NCI-H69 (cell line): ENCODE measurements around the gene MCTP1.
A peak's percentile ranks its signal among the peaks of the same experiment; 100 is the strongest.
"Not testable (repeated sequence)": the region's sequence is repeated elsewhere in the genome, so short reads cannot be mapped to it uniquely, and the experiment has no call there.

ENCODE experiments used
- DNase-seq: peaks from one replicate; lab custom pipeline; 2025; lab: John Stamatoyannopoulos, UW

Gene MCTP1

DNA sequence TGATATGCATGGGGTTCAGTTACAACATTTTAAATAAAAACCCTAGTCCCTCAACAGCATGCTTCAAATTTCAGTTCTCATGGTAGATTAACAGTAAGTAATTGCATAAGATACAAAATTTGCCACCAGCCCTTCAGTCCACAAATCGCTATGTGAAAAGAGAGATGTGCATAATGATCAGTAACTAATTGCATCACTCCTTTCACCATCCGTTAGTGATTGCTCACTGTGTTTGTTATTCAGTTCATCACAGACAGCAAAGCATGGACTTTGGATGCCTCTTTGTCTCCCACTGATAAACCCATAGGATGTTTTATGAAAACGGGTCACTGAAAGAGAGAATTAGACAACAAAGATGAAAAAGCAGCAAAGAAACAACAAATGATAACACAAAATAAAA, 103.2 kb downstream of the MCTP1 start:
- no peak for DNase-seq

DNA sequence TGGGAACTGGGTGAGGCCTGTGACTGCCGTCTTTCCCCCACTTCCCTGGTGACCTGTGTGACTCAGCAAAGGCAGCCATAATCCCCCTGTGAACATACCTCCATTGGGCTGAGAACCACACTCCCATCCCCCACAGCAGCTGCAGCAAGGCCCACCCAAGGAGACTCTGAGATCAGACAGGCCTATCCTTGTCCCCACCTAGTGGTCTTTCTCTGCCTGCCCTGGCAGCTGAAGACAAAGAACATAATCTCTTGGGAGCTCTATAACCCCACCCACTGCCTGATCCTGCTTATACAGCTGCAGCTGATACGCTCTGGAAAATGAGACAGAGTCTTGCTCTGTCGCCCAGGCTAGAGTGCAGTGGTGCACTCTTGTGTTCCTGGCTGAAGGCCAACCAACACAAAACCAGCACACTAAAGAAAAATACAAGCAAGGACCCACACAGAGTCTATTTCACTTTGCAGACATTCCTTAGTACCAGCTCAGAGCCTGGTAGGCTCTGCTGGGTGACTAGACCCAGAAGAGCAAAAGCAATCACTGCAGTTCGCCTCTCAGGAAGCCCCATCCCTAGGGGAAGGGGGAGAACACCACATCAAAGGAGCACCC, 106.7 kb downstream of the MCTP1 start:
- DNase-seq: peak; percentile 93

DNA sequence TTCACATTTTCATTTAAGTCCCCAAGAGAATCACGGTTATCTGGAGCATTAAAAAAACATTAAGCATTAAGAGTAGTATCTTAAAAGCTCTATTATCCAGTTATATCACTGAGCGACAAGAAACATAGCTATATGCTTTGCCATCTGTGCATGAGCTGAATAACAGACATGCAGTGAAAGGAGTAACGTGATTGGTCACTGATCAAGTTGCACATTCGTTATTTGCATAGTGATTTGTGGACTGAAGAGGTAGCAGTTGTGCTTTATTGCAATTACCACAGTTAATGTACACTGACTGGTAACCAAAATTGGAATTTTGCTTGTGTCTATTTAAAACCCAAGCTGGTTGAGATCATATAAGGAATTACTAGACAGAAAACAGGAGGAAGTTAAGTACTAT, 107.4 kb downstream of the MCTP1 start:
- peak; percentile 69 for DNase-seq

DNA sequence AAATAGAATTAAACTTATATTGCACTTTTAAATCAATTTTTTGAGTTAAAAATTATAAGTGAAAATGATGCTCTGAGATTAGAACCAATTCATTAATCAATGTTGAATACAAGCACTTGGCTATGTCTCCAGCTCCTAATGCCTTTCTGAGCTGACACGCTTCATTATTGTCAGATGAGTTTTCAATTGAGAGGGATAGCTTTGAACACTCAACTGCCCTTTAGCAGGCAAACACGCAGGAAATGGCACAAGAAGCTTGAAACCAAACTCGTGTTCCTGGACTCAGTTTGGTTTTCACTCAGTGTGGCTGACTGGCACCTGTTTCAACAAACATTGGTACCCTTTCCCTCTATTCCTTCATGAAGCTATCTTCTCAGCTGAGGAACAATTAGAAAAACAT, 109.8 kb downstream of the MCTP1 start:
- peak; percentile 26 for DNase-seq

DNA sequence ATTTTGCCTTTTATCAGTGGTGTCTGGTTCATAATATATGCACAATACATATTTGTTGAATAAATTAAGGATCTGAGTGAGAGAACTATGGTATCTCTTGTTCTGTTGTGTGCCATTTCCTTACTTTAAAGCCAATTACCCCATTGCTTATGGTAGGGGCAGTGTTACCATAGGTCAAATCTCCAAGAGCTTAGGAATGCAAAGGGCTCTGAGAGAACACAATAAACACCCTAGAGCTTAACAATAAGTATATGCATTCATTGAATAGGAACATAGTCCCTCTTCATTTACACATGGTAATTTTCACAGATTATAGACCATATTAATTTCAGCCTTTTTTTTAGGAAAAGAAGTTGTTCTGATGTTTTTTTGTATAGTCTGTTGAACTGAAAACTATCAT, 112.2 kb downstream of the MCTP1 start:
- no peak for DNase-seq

DNA sequence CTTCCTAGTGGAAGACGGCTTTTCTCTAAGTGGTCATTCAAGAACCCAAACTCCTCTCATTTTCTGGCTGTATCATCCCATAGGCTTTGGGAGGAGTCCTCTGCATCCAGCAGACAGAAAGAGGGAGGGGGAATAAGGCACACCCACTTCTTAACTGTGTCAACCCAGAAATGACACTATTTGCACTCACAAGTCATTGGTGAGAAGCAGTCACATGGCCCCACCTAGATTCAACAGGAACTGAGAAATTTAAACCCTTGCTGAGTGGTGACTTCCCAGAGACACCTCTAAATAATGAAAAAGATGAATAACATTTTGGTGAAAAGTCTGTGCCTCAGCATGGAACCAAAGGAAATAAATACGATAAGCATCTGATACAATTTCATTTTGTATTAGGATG, 120.0 kb downstream of the MCTP1 start:
- peak; percentile 38 for DNase-seq

DNA sequence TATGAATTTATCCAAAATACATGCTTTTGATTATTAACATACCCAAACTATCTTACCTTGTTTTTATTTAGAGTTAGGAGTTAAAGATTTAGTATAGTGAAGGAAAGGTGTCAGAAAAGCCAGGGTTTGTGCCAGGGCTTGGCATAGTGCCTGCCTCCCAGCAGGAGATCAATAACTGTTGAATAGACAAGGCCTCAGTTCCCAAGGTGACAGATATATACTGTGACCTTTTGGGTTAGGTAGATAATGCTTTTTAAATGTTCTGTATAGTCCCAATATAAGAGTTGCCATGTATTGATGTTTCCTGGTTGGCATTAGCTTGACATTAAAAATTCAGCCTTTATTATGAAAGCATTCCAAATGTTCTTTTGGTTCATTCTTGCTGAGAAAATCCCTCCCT, 121.8 kb downstream of the MCTP1 start:
- peak; percentile 94 for DNase-seq

DNA sequence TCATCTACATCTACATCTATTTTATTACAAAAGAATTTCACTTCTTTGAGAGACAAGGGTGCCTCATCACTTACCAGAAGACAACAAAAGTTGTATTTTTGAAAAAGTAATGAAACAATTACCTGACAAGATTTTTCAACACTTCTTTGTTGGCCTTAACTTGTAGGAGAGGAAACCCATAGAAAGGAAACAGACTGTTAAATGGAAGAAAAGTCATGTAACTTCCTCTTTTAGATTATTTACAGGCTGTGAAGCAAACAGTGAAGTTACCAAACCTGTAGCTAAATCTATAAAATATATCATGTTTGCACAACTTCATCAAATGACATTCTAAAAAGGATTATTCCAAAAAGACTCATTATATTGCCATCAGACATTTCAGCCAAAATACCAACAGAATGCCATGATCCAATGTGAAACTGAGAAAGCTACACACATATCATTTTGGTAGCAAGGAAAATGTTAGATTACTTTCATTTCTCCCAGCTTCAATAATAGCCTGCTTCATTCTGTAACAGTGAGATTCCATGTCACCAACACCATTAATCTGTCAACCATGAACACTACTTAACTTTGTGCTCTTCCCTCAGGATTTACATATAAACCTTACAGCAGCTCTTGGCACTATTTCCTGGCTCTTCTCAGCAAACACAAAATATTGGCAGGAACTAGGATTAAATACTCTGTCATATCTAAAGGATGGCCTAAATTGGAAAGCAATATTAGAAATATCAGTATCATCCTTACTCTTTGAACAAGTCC, 122.5 kb downstream of the MCTP1 start:
- DNase-seq: peak; percentile 75

DNA sequence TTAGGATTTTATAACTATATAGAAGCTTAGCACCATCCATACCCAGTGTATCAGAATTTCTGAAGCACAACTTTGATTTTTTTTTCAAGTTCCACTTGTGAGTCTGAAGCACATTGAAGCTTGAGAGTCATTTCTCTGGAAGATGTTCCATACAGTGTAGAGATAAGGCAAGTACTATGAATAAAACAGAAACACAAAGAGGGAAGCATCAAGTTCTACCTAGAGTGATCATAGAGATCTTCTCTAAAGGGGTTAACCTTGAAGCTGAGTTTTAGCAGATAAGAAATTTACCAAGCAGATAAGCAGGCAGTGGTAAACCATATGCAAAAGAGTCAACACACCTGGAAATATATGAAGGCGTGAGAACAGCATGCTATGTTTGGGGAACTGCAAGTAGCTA, 125.3 kb downstream of the MCTP1 start:
- no peak for DNase-seq

DNA sequence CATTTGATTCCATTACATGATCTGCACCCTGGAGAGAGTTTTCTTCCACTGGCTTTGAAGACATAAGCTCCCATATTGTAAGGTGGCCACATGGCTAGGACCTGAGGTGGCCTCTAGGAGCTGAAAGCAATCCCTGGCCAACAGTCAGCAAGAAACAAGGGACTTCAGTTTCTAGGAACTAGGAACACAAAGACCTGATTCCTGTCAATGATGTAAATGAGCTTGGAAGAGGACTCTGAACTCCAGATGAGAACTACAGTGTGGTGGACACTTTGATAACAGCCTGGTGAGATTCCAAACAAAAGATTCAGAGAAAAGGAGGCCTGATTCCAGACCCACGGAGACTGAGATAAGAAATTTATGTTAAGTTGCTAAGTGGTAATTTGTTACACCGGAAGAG, 129.0 kb downstream of the MCTP1 start:
- DNase-seq: no peak

DNA sequence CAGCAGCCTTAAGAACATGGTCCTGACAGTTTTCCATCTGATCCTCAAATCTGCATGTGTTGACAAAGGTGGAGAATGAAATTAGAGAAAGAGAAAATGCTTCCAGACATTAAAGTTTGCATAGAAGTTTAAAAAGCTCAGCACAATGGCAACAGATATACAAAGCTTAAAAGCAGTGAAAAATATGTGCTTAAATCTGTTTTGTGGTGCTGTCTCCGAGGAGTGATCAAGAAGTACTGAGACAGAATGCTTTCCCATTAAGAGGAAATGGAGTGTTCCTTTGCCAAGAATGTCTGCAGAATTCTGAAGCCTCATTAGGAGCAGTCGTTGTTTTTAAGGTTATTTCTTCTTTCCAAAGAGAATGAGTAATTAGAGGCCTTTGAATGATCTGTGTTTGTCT, 131.4 kb downstream of the MCTP1 start:
- no peak for DNase-seq

DNA sequence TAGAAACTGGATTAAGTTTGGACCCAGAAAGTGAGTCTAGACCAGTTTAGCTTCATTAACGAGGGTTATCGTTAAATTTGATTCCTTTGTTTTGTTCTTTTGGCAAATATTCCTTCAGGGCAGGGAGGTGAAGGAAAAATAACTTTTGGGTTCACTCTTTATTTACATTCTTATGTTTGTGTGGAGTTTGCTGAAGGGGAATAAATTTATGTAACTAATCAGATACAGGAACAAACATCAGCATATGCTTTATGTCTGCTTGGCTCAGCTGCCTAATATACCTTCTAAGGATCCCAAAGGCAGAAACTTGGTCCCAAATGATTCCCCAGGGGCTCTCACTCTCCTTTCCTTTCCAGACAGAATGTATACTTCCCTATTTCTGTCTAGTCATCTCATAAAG, 132.4 kb downstream of the MCTP1 start:
- peak; percentile 15 for DNase-seq

DNA sequence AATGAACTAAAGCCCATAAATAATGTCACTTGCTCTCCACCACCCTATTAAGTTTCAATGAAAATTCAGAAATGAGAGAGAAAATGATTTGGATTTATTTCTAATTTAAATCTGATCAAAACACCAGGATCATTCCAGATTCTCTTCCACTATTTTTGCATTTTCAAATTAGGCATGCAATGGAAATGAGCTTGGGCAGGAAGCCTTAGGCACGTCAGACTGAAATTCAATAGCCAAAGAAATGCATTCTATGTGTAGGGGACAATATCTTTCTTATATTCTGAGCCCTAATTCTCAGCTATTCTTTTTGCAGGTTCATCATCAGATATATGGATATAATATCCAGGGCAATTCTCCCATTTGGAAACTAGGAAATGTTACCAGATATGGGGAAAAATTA, 132.8 kb downstream of the MCTP1 start:
- no peak for DNase-seq

DNA sequence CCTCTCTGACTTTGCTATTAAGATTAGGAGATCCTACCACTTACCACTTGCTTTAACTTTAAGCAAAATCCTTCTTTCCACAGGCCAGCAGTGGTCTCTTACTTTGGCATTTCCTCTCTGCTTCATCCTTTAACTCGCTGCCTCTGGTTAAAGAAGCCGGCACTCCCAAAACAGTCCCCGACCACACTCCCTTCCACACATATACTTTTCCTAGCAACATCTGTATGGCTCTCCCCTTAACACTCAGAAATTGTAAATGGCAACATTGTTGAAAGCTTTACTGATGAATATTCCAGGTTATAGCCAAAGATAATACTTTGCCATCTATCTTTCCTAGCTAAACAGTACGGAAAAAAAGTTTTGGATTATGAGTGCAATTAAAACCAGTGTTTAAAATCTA, 133.2 kb downstream of the MCTP1 start:
- no peak for DNase-seq

DNA sequence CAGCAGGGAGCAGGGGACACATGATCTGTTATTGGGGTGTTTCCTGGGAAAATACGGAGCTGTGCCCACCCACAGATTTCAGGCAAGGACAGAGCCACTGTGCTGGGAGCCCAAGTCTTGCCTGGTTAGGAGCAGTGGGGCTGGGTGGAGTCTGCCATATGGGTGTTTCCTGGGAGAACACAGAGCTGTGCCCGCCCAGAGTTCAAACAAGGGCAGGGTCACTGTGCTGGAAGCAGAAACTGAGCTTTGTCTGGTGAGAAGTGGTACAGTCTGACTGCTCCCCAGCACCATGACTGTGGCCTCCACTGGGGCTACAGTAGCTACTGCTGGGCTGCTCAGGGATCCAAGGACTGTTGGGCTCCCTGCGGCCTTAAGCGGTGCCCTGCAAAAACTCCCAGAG, 135.5 kb downstream of the MCTP1 start:
- DNase-seq: no peak

DNA sequence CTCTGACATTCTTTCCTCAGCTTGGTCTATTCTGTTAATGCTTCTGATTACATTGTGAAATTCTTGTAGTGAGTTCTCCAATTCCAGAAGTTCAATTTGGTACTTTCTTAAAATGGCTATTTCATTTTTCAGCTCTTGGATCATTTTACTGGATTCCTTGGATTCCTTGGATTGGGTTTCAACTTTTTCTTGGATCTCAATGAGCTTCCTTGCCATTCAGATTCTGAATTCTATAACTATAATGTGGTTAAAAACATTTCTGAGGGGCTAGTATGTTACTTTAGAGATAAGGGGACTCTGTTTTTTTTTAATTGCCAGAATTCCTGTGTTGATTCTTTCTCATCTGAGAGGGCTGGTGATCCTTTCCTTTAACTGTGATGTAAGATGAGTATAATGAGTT, 136.4 kb downstream of the MCTP1 start:
- no peak for DNase-seq

DNA sequence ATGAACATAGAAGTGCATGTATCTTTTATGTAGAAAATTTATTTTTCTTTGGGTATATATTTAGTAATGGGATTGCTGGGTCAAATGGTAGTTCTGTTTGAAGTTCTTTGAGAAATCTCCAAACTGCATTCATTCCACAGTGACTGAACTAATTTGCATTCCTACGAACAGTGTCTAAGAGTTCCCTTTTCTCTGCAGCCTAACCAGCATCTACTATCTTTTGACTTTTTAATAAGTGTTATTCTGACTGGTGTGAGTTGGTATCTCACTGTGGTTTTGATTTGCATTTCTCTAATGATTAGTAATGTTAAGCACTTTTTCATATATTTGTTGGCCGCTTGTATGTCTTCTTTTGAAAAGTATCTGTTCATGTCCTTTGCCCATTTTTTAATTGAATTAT, 141.0 kb downstream of the MCTP1 start:
- not testable (repeated sequence) for DNase-seq

DNA sequence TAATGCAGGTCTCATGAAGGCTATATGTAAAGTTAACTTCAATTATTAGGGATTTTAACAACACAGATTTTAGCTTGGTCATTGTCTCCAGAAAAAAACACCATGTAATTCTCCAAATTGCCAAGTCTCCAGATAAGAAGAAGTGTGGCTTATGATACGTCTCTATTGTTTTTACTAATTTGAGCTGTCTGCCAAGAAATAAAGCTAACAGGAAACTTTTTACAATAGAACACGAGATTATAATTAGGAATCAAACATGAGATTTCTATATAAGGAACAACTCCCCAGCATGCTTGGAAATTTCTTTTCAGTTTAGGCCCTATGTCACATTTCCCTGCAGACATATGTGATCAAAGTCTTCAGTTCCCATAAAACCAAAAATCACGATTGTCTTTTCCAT, 142.7 kb downstream of the MCTP1 start:
- no peak for DNase-seq

DNA sequence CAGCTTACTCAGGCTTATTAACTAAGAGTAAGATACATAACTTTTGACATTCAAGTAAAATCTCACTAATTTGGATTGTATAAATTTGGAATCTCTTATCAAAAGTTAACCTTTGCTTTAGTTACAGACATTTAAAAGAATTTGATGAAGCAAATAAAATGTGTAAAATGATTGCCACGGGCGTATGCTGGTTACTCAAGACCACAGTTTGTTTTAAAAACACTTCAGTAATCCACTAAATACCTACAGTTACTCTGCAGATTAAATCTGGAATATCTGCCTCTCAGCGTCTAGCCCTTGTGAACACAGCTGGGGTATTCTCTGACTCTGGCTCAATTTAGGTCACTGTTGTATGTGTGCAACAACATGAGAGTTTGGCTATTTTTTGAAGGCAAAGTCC, 143.8 kb downstream of the MCTP1 start:
- no peak for DNase-seq

DNA sequence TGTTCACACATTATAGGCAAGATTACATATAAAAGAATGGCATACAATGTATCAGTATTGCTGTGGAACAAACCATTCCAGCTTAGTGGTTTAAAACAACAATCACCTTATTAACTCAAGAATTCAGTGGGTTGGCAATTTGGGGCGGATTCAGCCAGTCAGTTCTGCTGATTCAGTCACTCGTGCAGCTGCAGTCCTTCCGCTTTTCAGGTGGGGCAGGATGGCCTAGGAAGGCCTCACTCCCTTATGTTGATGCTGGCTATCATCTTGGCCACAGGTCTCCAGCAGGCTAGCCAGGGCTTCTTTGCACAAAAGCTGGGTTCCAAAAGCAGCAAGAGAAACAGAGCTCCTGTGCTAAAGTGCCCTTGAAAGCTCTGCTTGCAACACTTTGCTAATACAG, 150.6 kb downstream of the MCTP1 start:
- DNase-seq: no peak

DNA sequence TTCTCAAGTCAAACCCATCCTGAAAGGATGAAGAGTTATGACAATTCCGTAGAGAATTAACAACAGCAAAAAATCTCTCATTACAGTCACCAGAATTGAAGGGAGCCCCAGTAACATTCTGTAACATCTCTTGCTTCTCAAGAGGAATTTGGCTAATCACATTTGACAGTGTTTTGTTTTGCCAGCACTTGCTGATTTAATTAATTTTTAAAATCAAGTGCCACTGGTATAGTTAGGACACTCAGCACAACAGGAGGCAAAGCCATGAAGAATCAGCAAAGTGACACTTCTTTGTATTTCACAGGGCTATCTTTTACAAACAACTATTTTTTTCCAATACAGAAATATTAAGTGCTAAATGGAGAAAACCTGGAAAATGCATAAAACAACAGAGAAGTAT, 152.8 kb downstream of the MCTP1 start:
- DNase-seq: no peak

DNA sequence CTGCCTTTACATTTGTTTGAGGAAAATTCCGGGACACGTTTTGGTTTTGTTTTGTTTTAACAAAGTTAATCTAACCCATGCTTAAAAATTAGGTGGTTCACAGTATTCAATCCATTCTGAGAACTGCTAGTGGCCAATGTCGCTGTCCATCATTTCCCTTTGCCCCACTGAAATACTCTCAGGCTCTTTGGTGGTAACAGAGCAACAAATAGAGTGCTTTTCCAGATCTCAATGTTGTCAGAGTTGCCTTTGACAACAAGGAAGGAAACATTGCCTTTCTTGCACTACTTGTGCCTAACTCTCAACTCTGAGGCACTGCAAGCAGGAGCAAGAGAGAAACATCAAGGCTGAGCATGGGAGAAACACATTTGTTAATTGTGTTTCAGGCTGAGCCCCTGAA, 154.0 kb downstream of the MCTP1 start:
- no peak for DNase-seq

DNA sequence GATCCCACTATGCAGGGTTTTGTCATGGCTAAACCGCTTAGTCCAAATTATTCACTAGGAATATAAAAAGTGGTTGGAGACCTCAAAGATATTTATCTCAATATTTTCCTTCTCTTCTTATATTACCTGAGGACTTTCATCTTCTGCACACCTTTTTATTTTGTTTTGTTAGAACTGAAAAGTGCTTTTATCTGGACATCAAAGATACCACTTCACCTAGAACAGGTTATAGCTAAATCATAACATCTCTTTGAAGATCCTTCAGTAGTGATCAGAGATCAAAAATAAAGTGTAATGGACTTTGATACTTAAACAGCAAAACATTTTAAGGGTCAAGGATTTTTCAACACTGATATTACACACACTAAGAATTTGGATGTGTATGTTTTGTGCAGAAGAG, 160.2 kb downstream of the MCTP1 start:
- DNase-seq: no peak

DNA sequence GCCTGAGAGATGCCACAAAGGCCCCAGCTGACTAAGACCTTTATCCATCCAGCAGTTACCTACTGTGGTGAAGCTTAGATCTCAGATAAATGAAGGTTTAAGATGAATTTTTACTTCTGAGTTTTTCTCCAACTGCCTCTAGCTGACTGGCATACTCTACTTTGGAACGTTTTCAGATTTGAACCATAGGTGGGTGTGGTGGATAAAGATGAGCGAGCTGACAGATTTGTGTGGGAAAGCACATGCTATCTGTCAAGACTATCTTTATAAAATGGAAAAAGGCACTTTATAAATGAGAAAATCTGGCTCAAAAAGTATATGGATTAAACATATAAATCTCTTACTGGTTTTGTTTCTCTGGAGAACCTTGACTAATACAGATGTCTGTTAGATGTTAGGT, 160.8 kb downstream of the MCTP1 start:
- DNase-seq: no peak
